KOPT-K1 (cell line): ENCODE results near the gene TPH2.

Source experiments
- H3K27ac ChIP-seq: fragments of 200-600 bp; sonication (generic); 2 replicates; pipeline ENCODE4 v1.5.1; 2016; ENCODE audit warnings: antibody characterized with exemption, mild to moderate bottlenecking, low read depth, low read length; ENCODE audit not compliant: poor library complexity, severe bottlenecking
- H3K36me3 ChIP-seq: fragments of 200-600 bp; sonication (generic); 2 replicates; pipeline ENCODE4 v1.5.1; 2017; ENCODE audit warnings: antibody characterized with exemption, mild to moderate bottlenecking, low read length, moderate library complexity; ENCODE audit not compliant: insufficient read depth
- H3K9me3 ChIP-seq: fragments of 200-600 bp; sonication (generic); 2 replicates; pipeline ENCODE4 v1.5.1; 2017; ENCODE audit warnings: antibody characterized with exemption, low read length, mild to moderate bottlenecking; ENCODE audit not compliant: insufficient read depth, poor library complexity, severe bottlenecking

Gene TPH2

GRCh38 chr12:71938728-71939385, at the start of gene TPH2:
TPH2 (plus strand) TSS chr12:71938845; CDS start chr12:71938987, 142 bp downstream.
- Histone ChIP-seq H3K27ac (no peak within 1 kb of the TSS), H3K36me3 (no peaks in the 10 kb centered on the region), H3K9me3 (no peaks in the 10 kb centered on the region)

- Histone ChIP-seq H3K27ac (no peak overlapping the region), H3K36me3 (peaks cover 39% of the 10 kb centered on the region), H3K9me3 (no peaks in the 10 kb centered on the region)
Measured at GRCh38 chr12:71890475-71890874, 48.2 kb upstream of the TPH2 start.

- H3K9me3 ChIP-seq = no peaks in the 10 kb centered on the region
- H3K27ac ChIP-seq = no peak overlapping the region
- peaks cover 55% of the 10 kb centered on the region for H3K36me3 ChIP-seq
Measured at GRCh38 chr12:71892059-71892458, 46.6 kb upstream of the TPH2 start.

GRCh38 chr12:71896205-71896882, 42.3 kb upstream of the TPH2 start:
- Histone ChIP-seq H3K9me3 (no peaks in the 10 kb centered on the region), H3K36me3 (peaks cover 66% of the 10 kb centered on the region), H3K27ac (no peak overlapping the region)

- Histone ChIP-seq H3K9me3 (no peaks in the 10 kb centered on the region), H3K27ac (no peak overlapping the region), H3K36me3 (peaks cover 79% of the 10 kb centered on the region)
Measured at GRCh38 chr12:71900091-71900490, 38.6 kb upstream of the TPH2 start.

GRCh38 chr12:71904629-71905028, 34.0 kb upstream of the TPH2 start:
- Histone ChIP-seq H3K27ac (no peak overlapping the region), H3K36me3 (peaks cover 78% of the 10 kb centered on the region)

GRCh38 chr12:71935594-71935993, 3.1 kb upstream of the TPH2 start:
- Histone ChIP-seq H3K36me3 (no peaks in the 10 kb centered on the region), H3K27ac (no peak overlapping the region), H3K9me3 (no peaks in the 10 kb centered on the region)

More at GRCh38 chr12:71904629-71905028, 34.0 kb upstream of the TPH2 start:
- H3K9me3 ChIP-seq = no peaks in the 10 kb centered on the region

- Histone ChIP-seq H3K36me3 (no peaks in the 10 kb centered on the region), H3K27ac (no peak overlapping the region), H3K9me3 (no peaks in the 10 kb centered on the region)
Measured at GRCh38 chr12:71940068-71940467, 1.4 kb downstream of the TPH2 start.

- Histone ChIP-seq H3K9me3 (no peaks in the 10 kb centered on the region), H3K27ac (no peak overlapping the region)
Measured at GRCh38 chr12:71941174-71941573, 2.5 kb downstream of the TPH2 start.

GRCh38 chr12:71942259-71942658, 3.6 kb downstream of the TPH2 start:
- Histone ChIP-seq H3K27ac (no peak overlapping the region), H3K36me3 (no peaks in the 10 kb centered on the region), H3K9me3 (no peaks in the 10 kb centered on the region)

More at GRCh38 chr12:71941174-71941573, 2.5 kb downstream of the TPH2 start:
- no peaks in the 10 kb centered on the region for H3K36me3 ChIP-seq

GRCh38 chr12:71942703-71943102, 4.1 kb downstream of the TPH2 start:
- Histone ChIP-seq H3K36me3 (no peaks in the 10 kb centered on the region), H3K9me3 (no peaks in the 10 kb centered on the region), H3K27ac (no peak overlapping the region)

- Histone ChIP-seq H3K27ac (no peak overlapping the region), H3K36me3 (no peaks in the 10 kb centered on the region), H3K9me3 (no peaks in the 10 kb centered on the region)
Measured at GRCh38 chr12:71945121-71945520, 6.5 kb downstream of the TPH2 start.

- H3K36me3 ChIP-seq = no peaks in the 10 kb centered on the region
- no peak overlapping the region for H3K27ac ChIP-seq
- no peaks in the 10 kb centered on the region for H3K9me3 ChIP-seq
Measured at GRCh38 chr12:71945883-71946282, 7.2 kb downstream of the TPH2 start.

- H3K36me3 ChIP-seq = no peaks in the 10 kb centered on the region
- no peak overlapping the region for H3K27ac ChIP-seq
- no peaks in the 10 kb centered on the region for H3K9me3 ChIP-seq
Measured at GRCh38 chr12:71947645-71948105, 9.0 kb downstream of the TPH2 start.

GRCh38 chr12:71948390-71948789, 9.7 kb downstream of the TPH2 start:
- no peaks in the 10 kb centered on the region for H3K36me3 ChIP-seq
- no peak overlapping the region for H3K27ac ChIP-seq
- H3K9me3 ChIP-seq = no peaks in the 10 kb centered on the region

- H3K27ac ChIP-seq = no peak overlapping the region
- H3K36me3 ChIP-seq = no peaks in the 10 kb centered on the region
- no peaks in the 10 kb centered on the region for H3K9me3 ChIP-seq
Measured at GRCh38 chr12:71949646-71950045, 11.0 kb downstream of the TPH2 start.
